ENCODE measurements around the gene TFDP1.

Gene TFDP1

GRCh38 chr13:113646921-113647340, 62.4 kb downstream of the TFDP1 start:
- H3K27ac Mint-ChIP-seq, result no peak overlapping the region
- H3K4me1 Mint-ChIP-seq (ENCODE audit: low read depth), result peaks cover 25% of the 10 kb centered on the region
- peak overlapping the region; percentile 9 for H3K4me3 Mint-ChIP-seq
- H3K27me3 Mint-ChIP-seq, result no peaks in the 10 kb centered on the region
- no peaks in the 10 kb centered on the region for H3K9me3 Mint-ChIP-seq (ENCODE audit: low read depth)
- H3K36me3 Mint-ChIP-seq, result peaks cover 8% of the 10 kb centered on the region

- H3K27ac Mint-ChIP-seq, result no peak overlapping the region
- H3K27me3 Mint-ChIP-seq, result no peaks in the 10 kb centered on the region
- peaks cover 2% of the 10 kb centered on the region for H3K36me3 Mint-ChIP-seq
- H3K9me3 Mint-ChIP-seq (ENCODE audit: low read depth), result no peaks in the 10 kb centered on the region
- H3K4me1 Mint-ChIP-seq (ENCODE audit: low read depth), result peaks cover 25% of the 10 kb centered on the region
- no peak overlapping the region for H3K4me3 Mint-ChIP-seq
These were observed 63.0 kb downstream of the TFDP1 start for GRCh38 chr13:113647351-113648215.

GRCh38 chr13:113648216-113648610, 63.7 kb downstream of the TFDP1 start:
- H3K27me3 Mint-ChIP-seq, result no peaks in the 10 kb centered on the region
- peaks cover 2% of the 10 kb centered on the region for H3K36me3 Mint-ChIP-seq
- peaks cover 25% of the 10 kb centered on the region for H3K4me1 Mint-ChIP-seq (ENCODE audit: low read depth)
- H3K9me3 Mint-ChIP-seq (ENCODE audit: low read depth), result no peaks in the 10 kb centered on the region
- H3K27ac Mint-ChIP-seq, result no peak overlapping the region
- H3K4me3 Mint-ChIP-seq, result no peak overlapping the region

GRCh38 chr13:113649212-113649611, 64.7 kb downstream of the TFDP1 start:
- Mint-ChIP-seq H3K4me3 (no peak overlapping the region), H3K36me3 (no peaks in the 10 kb centered on the region), H3K4me1 (ENCODE audit: low read depth) (peaks cover 31% of the 10 kb centered on the region), H3K27ac (no peak overlapping the region), H3K9me3 (ENCODE audit: low read depth) (no peaks in the 10 kb centered on the region), H3K27me3 (no peaks in the 10 kb centered on the region)

- Mint-ChIP-seq H3K4me3 (no peak overlapping the region), H3K36me3 (no peaks in the 10 kb centered on the region), H3K9me3 (ENCODE audit: low read depth) (no peaks in the 10 kb centered on the region), H3K4me1 (ENCODE audit: low read depth) (peaks cover 27% of the 10 kb centered on the region), H3K27ac (no peak overlapping the region), H3K27me3 (no peaks in the 10 kb centered on the region)
These were observed 65.7 kb downstream of the TFDP1 start for GRCh38 chr13:113650275-113650674.

- no peak overlapping the region for H3K4me3 Mint-ChIP-seq
- H3K36me3 Mint-ChIP-seq, result no peaks in the 10 kb centered on the region
- no peak overlapping the region for H3K27ac Mint-ChIP-seq
- no peaks in the 10 kb centered on the region for H3K27me3 Mint-ChIP-seq
- H3K9me3 Mint-ChIP-seq (ENCODE audit: low read depth), result no peaks in the 10 kb centered on the region
- peaks cover 26% of the 10 kb centered on the region for H3K4me1 Mint-ChIP-seq (ENCODE audit: low read depth)
These were observed 66.2 kb downstream of the TFDP1 start for GRCh38 chr13:113650731-113651148.

- Mint-ChIP-seq H3K4me3 (no peak overlapping the region), H3K4me1 (ENCODE audit: low read depth) (peaks cover 16% of the 10 kb centered on the region), H3K36me3 (no peaks in the 10 kb centered on the region), H3K27me3 (no peaks in the 10 kb centered on the region), H3K27ac (no peak overlapping the region), H3K9me3 (ENCODE audit: low read depth) (no peaks in the 10 kb centered on the region)
These were observed 67.2 kb downstream of the TFDP1 start for GRCh38 chr13:113651511-113652403.

GRCh38 chr13:113652404-113653263, 68.1 kb downstream of the TFDP1 start:
- Mint-ChIP-seq H3K4me3 (no peak overlapping the region), H3K27ac (no peak overlapping the region), H3K9me3 (ENCODE audit: low read depth) (no peaks in the 10 kb centered on the region), H3K36me3 (no peaks in the 10 kb centered on the region), H3K27me3 (no peaks in the 10 kb centered on the region), H3K4me1 (ENCODE audit: low read depth) (peaks cover 9% of the 10 kb centered on the region)

- Mint-ChIP-seq H3K36me3 (no peaks in the 10 kb centered on the region), H3K27me3 (no peaks in the 10 kb centered on the region), H3K27ac (no peak overlapping the region), H3K9me3 (ENCODE audit: low read depth) (no peaks in the 10 kb centered on the region), H3K4me3 (no peak overlapping the region), H3K4me1 (ENCODE audit: low read depth) (peaks cover 6% of the 10 kb centered on the region)
These were observed 69.0 kb downstream of the TFDP1 start for GRCh38 chr13:113653264-113654174.

GRCh38 chr13:113654175-113654560, 69.6 kb downstream of the TFDP1 start:
- peaks cover 6% of the 10 kb centered on the region for H3K4me1 Mint-ChIP-seq (ENCODE audit: low read depth)
- no peaks in the 10 kb centered on the region for H3K36me3 Mint-ChIP-seq
- H3K27ac Mint-ChIP-seq, result no peak overlapping the region
- no peak overlapping the region for H3K4me3 Mint-ChIP-seq
- H3K27me3 Mint-ChIP-seq, result no peaks in the 10 kb centered on the region
- no peaks in the 10 kb centered on the region for H3K9me3 Mint-ChIP-seq (ENCODE audit: low read depth)

- H3K36me3 Mint-ChIP-seq, result no peaks in the 10 kb centered on the region
- no peak overlapping the region for H3K27ac Mint-ChIP-seq
- no peak overlapping the region for H3K4me3 Mint-ChIP-seq
- peaks cover 6% of the 10 kb centered on the region for H3K4me1 Mint-ChIP-seq (ENCODE audit: low read depth)
- no peaks in the 10 kb centered on the region for H3K9me3 Mint-ChIP-seq (ENCODE audit: low read depth)
- H3K27me3 Mint-ChIP-seq, result no peaks in the 10 kb centered on the region
These were observed 70.2 kb downstream of the TFDP1 start for GRCh38 chr13:113654591-113655345.

- peaks cover 6% of the 10 kb centered on the region for H3K4me1 Mint-ChIP-seq (ENCODE audit: low read depth)
- H3K36me3 Mint-ChIP-seq, result no peaks in the 10 kb centered on the region
- no peaks in the 10 kb centered on the region for H3K27me3 Mint-ChIP-seq
- H3K4me3 Mint-ChIP-seq, result no peak overlapping the region
- H3K27ac Mint-ChIP-seq, result no peak overlapping the region
- H3K9me3 Mint-ChIP-seq (ENCODE audit: low read depth), result no peaks in the 10 kb centered on the region
These were observed 70.9 kb downstream of the TFDP1 start for GRCh38 chr13:113655346-113656002.
